Cerebellar cortex (tissue), 1 donor: Measurements from ENCODE around the gene OR10Z1.

Source experiments
- DNase-seq: peaks from one replicate; pipeline ENCODE4 v3.0.0-alpha.2; 2015; ENCODE audit warnings: low spot score

OR10Z1 gene, protein sequence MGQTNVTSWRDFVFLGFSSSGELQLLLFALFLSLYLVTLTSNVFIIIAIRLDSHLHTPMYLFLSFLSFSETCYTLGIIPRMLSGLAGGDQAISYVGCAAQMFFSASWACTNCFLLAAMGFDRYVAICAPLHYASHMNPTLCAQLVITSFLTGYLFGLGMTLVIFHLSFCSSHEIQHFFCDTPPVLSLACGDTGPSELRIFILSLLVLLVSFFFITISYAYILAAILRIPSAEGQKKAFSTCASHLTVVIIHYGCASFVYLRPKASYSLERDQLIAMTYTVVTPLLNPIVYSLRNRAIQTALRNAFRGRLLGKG

DNA sequence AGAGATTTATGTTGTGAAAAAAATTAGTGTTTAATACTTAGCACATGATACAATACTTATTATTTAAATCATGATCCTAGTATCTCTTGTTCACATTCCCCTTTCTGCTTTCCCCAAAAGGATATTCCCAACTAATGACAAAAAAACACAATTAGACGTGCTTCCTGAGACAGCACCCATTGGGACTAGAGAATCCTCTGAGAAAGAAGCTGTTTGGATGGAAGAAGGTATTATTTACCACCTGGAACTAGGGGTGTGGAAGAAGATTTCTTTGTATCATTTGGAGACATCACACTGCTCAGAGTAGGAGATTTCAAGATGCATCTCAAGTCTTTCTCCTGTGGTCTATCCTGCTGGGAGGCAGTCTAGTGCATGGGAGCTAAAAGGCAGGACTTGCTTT lies at the start of gene OR10Z1:
TSS of gene OR10Z1 (plus strand) at position 301 of the 400 bp plus-strand sequence. CDS start 1,171 bp downstream, outside the sequence.
- DNase-seq, result no peak

DNA sequence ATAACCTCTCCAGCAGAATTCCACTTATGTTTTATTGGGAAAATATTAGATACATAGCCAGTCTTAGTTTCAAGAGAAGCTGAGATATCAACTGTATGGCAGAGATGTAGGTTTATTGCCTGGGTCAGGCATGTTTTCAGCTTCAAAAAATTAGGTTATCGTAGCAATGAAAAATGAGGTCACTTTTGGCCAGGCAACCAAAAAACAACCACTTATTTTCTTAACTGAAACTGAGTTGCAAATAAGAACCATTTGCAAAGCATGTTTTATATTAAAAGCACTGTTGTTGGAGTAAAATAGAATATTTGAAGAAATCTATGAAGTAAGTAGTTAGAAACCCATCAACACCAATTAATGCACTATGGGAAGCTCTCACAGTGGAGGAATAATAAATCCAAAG lies 45.4 kb upstream of the OR10Z1 start:
- no peak for DNase-seq

DNA sequence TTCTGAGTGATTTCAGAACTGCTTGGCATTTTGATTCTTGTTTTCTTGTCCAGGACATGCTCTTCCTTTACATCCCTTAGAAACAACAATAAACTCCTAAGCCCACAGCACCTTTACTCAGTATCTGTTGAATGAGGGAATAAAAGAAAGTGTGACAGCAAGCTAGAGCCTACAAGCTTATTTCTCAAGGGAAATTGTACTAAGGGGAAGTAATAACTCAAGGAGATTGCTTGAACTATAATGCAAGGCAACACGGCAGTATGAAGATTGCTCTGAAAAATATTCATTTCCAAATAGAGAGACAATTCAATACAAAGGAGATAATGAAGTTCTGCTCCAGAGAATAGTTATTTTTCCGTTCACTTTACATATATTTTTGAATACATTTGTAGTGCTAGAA lies 41.2 kb upstream of the OR10Z1 start:
- no peak for DNase-seq

DNA sequence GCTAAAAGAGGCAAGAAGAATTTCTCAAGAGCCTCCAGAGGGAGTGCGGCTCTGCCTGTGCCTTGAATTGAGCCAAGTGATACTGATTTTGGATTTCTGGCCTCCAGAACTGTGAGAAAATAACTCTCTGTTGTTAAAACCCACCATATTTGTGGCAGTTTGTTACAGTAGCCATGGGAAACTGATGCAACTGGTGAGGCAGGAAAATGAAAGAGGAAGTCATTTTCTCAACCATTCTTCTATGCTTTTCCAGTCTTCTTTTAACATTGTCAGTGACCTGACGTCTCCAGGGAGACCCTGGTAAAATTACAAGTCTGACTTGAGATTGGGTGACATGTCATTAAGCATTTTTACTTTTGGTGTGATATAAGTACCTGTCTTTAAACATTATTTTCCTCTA lies 40.5 kb upstream of the OR10Z1 start:
- DNase-seq, result no peak

DNA sequence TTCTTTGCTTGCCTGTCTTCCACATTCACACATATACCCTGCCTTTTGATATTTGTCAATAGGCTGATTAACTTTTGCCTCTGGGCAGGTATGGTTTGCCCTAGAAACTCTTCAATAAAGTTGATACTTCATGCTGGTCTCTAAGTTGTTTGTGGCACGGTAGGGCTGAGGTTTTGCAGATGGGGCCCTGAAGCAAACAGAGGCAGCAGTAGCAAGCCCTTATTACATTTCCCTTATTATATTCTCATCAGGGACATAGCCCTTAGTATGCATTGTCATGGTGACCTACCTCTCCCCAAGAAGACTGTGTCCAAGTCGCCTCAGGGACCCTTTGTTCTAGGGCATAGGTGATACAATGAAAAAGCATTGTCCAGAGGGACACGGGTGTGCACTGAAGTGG lies 34.6 kb upstream of the OR10Z1 start, which contains the start of gene OR6P1:
TSS of gene OR6P1 (minus strand) at position 101 of the 400 bp plus-strand sequence. CDS start 6,976 bp downstream, outside the sequence.
- no peak for DNase-seq

DNA sequence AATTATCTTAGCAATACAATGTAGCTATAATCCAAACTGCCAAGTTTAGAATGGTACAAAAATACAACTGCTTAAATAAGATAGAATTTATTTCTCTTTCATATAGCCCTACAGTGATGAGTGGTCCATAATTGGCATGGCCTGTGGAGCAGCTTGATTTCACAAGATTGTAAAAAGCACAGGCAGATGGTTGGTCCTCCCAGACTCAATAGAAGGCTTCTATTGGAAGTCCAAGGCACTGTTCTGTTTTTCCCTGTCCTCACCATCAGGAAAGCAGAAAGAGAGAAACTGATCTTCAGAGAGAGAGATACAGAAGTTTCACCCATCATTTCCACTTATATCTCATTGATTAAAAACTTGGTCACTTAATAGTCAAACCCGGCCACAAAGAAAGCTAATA lies 32.8 kb upstream of the OR10Z1 start:
- no peak for DNase-seq

DNA sequence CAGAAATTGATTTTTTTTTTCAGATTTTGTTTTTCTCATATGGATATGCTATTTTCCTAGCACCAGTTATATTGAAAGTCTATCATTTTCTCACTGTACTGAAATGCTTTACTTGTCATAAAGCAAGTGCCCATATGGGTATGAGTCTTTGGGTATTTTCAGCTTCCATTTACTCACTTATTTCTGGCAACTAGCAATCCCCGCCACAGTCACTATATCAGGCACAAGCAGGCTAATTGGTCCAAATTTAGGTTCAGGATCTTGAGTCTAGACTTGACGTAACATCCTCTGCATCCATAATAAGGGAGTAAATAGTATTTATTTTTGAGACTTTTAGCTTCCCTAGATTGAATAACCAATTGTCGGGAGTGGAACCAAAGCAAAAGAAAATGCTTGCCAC lies 27.5 kb upstream of the OR10Z1 start:
- DNase-seq, result no peak

DNA sequence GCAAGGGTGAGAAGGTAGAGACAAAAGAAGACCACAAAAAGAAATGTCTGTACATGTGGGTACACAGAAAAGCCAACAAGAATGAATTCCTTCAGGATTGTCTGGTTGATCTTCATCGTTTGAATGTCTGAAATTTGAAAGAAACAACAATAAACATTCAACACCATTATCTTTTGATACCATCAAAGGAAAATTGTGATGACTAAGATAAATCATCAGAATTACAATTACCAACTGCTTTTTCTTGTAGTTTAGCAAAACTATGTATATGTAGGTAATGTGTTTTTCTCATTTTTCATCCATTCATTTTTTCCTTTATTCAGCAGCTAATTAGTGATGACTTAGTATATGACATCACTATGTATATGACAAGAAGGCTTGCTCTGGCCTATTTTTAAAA lies 25.3 kb upstream of the OR10Z1 start, which contains the start of gene OR10X1:
TSS of gene OR10X1 (minus strand) at position 167 of the 400 bp plus-strand sequence. CDS start at position 167, 0 bp downstream.
- DNase-seq, result no peak

DNA sequence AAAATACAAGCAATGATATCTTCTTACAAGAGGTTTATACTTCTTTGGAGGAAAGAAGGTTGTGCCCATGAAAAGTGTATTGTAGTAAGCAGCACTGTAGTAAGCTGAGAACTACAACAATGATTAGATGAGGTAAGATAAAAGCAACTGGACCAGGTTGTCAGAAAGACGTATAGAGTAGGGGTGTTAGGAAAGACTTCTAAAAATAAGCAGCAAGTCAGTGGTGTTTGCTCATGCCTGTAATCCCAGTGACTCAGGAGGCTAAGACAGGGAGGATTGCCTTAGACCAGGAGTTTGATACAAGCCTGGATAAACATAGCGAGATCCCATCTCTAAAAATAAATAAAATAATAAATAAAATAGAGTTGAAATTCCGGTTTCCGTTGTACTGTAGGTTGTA lies 21.1 kb upstream of the OR10Z1 start:
- no peak for DNase-seq

DNA sequence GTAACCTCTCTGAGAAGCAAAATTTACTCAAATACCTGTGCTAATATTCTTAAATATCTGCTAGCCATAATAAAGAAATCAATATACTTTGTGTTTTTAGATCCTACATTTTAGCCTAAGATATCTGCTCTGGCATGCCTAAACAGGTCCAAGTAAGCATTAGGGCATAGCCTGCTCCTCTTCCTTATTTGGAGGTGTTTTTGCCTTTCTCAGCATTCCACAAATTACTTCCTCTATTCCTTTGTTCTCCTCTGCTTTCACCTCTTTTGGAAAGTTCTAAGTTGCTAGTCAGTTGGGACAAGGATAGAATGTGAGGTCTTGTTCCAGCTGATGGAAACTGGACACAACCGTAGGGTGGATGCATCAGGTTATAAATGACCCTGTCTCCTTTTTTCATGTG lies 18.1 kb upstream of the OR10Z1 start:
- DNase-seq, result no peak

DNA sequence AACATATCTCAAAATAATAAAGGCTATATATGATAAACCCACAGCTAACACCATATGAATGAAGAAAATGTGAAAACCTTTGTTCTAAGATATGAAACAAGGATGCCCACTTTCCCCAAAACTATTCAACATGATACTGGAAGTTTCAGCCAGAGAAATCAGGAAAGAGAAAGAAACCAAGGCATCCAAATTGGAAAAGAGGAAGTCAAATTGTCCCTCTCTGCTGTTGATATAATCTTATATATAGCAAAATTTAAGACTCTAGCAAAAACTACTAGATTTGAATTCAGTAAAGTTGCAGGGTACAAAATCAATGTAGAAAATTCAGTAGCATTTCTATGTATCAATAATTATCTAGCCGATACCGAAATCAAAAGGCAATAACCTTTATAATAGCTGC lies 4.3 kb upstream of the OR10Z1 start:
- DNase-seq, result no peak

DNA sequence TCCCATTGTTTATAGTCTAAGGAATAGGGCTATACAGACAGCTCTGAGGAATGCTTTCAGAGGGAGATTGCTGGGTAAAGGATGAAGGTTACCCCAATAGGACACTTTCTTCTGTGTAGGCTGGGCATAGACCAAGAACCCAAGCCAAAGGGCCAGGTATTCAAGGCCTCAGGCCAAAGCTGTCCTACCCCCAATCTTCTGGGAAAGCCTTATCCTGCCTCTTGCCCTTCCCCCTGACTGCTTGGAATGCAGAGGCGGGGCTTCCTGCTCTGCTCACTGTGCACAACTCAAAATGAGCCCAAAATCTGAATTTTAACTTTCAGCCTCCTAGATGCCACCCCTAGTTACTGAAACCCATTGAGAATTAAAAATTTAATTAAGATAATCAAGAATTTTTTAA lies 2.2 kb downstream of the OR10Z1 start:
- no peak for DNase-seq

DNA sequence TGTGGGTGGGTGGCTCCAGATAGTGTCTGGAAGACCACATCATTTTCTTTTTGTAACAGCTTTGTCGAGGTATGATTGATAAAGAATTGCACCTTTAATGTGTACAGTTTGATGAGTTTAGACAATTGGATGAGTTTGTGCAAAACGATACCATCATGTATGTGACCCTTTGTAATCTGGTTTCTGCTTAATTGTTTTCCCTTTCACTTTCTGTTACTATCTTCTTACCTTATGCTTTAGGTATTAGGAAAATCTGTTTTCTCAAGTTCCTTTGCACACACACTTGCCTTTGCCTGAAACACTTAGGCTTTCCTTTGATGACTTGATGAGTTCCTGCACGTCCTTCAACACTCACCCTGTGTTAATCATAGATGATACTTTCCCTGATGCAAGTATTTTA lies 6.8 kb downstream of the OR10Z1 start:
- no peak for DNase-seq

DNA sequence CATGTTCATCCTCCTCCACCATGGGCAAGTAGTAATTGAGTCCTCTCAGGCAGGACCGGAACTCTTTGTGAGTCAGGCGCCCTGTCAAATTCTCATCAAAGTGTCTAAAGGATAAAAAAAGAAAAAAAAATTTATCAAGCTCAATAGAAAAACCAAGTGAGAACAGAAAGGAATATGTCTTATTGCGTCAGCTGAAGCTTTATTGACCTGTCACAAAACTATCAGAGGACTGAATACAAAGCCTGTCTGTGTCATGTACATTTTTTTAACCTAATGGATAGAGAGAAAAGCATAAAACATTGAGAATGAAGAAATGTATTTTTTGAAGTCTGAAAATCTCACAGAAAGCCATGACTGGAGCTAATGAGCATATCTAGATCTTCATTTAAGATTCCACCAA lies 8.7 kb downstream of the OR10Z1 start:
- DNase-seq, result no peak

DNA sequence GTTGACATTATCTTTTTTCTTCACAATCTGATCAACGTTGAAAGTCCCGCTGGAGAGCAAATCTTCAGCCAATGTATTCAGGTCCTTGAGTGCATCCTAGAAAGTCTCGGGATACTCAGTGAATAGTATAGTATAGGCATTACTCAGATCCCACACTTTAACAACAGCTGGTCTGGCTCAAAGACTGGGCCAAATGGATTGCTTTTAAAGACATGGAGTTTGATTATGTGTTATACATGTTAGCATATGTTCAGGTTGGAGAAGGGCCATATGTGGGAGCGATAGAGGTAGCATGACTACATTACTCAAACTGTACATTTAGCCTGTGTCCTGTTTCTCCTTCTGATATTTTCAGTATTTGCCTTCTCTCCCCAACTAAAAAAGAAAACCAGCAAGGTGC lies 33.1 kb downstream of the OR10Z1 start:
- no peak for DNase-seq

DNA sequence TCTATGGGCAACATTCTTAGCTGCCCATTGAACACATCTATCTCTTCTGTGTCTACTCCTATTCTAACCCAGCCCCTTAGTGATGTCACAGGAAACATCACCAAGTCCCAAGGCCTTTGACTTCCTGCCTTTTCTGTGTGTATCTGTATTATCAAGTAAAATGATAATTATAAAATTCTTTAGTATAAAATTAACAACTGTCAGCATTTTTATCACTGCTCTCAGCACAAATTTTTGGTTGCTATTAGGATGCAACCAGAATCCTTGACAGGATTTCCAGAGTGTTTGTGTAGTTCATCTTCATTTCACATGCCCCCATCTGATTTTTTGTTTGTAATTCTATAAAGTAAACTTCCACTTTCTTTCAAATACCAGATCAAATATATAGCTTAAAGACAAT lies 33.8 kb downstream of the OR10Z1 start:
- DNase-seq, result no peak

DNA sequence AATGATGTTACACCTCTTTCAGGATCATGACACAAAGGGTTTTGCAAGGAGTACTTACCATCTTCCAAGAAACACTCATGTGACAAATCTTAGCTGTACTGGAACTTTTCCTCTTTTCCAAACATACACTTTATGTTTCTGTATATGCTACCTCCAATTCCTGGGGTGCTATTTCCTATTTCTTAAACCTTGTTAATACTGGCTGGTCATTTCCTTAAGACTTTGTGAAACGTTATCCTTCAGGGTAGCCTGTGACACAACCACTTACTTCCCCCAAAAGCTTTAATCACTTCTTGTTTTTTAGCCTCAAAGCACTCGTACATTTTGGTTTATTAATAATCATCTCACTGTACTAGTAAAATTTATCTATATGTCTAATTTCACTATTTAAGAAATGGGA lies 39.4 kb downstream of the OR10Z1 start:
- no peak for DNase-seq

DNA sequence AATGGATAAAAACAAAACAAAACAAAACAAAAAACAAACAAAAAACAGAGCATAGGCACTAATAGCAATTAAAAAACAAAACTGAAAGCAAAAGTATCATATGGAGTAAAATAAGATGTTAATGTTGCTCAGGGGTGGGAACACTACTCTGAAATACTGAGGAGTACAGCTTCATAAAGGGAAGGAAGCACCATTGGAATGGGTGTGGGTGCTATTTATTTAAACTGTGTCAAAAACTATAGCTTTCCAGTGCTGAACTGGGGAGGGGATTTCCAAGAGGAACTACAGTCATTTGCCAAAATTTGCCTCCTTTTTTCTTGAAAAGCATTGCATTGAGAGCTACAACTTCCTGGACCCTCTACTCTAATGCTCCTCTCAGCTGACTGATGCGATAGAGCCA lies 41.4 kb downstream of the OR10Z1 start:
- DNase-seq, result no peak

DNA sequence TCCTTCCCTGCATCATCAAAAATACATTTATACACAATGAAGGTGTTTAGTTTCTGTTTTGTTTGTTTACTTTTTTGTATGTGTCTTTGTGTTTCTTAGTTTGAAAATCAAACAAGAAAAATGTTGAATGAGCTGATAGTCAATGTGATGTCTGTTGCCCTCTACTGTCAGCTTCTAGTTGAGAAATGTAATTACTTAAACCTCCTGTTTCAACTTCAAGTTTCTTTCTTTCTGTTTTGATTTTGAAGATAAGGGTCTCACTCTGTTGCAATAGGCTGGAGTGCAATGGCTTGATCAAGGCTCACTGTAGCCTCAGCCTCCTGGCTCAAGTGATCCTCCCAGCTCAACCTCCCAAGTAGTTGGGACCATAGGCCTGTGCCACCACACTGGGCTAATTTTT lies 44.0 kb downstream of the OR10Z1 start:
- no peak for DNase-seq

DNA sequence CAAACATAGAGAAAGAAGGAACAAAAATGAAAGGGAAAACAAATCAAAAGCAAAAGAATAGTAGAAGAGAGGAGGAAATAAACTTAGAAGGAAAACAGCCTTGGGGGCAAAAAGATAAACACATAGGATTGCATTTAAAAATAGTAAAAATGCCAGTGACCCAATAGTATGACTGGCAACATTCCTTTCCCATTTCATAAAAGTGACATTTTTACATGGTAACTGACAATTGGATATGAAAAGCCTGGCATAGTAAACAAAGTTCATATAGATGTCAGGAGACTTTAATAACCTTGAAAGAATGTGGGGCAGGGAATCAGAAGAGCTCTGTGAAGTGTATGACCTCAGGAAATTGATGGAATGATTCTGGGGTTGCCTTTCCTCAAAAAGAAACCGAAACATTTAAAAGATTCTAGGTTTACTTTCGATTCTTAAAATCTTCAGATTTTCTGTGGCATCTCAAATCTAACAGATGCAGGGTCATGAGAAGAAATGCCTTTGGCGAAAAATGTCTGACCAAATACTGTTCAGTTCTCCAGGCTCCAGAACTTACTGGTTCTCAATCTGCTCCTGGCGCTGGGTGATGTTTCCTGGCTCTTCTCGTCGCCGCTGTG lies 47.8 kb downstream of the OR10Z1 start:
- DNase-seq, result no peak

DNA sequence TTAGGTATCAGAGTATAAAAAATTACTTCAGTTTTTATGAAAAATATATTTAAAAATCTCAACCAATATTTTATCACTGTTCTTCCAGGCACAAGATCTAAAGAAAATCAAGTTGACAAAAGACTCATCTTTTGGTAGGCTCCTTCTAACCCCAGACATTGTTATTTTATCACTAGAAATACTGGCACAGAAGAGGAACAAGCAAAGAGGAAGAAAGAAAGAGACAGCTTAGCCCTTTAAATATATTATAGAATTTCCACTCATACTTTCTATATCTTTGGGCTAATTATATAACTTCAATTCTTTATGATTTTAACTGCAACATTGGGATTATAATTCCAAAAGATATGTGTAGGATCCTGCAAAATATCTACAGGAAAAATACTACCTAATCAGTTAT lies 49.0 kb downstream of the OR10Z1 start:
- no peak for DNase-seq

DNA sequence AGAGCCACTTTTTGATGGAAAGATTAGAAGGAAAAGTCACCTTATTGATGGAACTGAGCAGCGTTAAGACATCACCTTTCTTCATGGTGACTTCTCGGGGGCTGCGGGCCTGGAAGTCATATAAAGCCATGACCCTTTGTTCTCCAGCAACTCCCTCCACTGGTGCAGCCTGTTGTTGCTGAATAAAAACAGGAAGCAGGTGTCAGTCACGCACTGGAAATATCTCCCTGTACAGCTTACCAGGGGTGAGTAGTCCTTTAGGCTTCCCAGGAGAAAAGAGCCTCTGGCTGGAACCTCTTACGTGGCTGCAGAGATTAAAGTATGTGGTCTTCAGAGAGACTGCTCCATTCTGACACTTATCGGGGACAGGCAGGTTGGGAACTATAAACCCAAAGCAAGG lies 49.5 kb downstream of the OR10Z1 start:
- DNase-seq, result no peak
